ENCODE results near the gene DENND1A. TPM values are rescaled to one million over a fixed set of nuclear protein-coding genes. Genes with fewer than 3 reads are reported as not detected.

The DENND1A gene
- total and polyA plus RNA-seq, 2 of the 13 experiments (the other 11 are each of a cell fraction or from before 2014, with no cell fraction given), result 14.8 to 30.1 TPM

GRCh38 chr9:123470121-123470782, 459.7 kb downstream of the DENND1A start (continued):
- TF ChIP-seq LRRFIP1 (CRISPR knock-in tag; conservative IDR thresholded peaks at IDR 0.05) (no peak), GABPA (IDR thresholded peaks at IDR 0.05; ENCODE audit: low read depth, low read length) (no peak), GABPA (CRISPR knock-in tag; IDR thresholded peaks at IDR 0.05; ENCODE audit: low read depth) (peak; percentile 57; the same call in 1 of the 2 replicates), MYNN (CRISPR knock-in tag; IDR thresholded peaks at IDR 0.05; ENCODE audit: low read depth) (no peak), HIC2 (CRISPR knock-in tag; IDR thresholded peaks at IDR 0.05; ENCODE audit: low read depth) (no peak; the same call in 1 of the 2 replicates), ZNF274 (CRISPR knock-in tag; IDR thresholded peaks at IDR 0.05) (no peak), NONO (IDR thresholded peaks at IDR 0.05) (no peak), NONO (CRISPR knock-in tag; conservative IDR thresholded peaks at IDR 0.05) (peak; percentile 77), ZNF781 (CRISPR knock-in tag; IDR thresholded peaks at IDR 0.05; ENCODE audit: borderline replicate concordance, not compliant biosample characterization) (peak; percentile 89), IKZF4 (CRISPR knock-in tag; IDR thresholded peaks at IDR 0.05; ENCODE audit: borderline replicate concordance, low read depth, not compliant biosample characterization) (no peak), ZNF747 (CRISPR knock-in tag; IDR thresholded peaks at IDR 0.05; ENCODE audit: borderline replicate concordance) (no peak), ARNT (IDR thresholded peaks at IDR 0.05) (no peak), ZFAT (CRISPR knock-in tag; conservative IDR thresholded peaks at IDR 0.05) (no peak), STAT6 (CRISPR knock-in tag; IDR thresholded peaks at IDR 0.05; ENCODE audit: borderline replicate concordance) (no peak; the same call in 1 of the 2 replicates), ATF6 (CRISPR knock-in tag; conservative IDR thresholded peaks at IDR 0.05) (0 out of 2 replicates have a peak, but pooled peaks have one; percentile 47)
